HG03066 (cell line): ENCODE data around the gene ADCY6.
"Not testable (repeated sequence)": the region's sequence is repeated elsewhere in the genome, so short reads cannot be mapped to it uniquely, and the experiment has no call there.

Experiments
- ATAC-seq: cut with Tn5 transposase; IDR thresholded peaks from one replicate; pipeline ENCODE4 v1.9.1; 2021; ENCODE audit warnings: low read depth; ENCODE audit not compliant: unreplicated experiment

The ADCY6 gene

DNA sequence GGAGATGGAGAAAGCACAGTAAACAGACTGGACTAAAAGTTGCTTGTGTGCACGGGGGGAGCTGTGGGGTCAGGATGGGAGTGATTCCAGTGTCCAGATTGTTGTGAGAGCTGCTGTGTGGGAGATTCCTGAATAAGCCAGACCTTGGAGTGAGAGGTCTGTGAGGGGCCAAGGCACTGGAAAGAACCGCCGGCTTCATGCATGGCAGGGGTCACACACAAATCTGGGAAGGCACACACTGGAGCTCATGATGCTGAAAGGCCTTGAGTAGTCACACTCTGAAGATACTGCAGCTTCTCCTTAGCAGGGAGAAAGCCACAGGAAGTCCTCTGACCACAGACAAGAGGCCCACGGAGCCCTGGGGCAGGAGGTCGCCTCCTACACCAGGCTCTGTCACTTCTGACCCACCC, 23.1 kb downstream of the ADCY6 start:
- peak; percentile 75 for ATAC-seq

DNA sequence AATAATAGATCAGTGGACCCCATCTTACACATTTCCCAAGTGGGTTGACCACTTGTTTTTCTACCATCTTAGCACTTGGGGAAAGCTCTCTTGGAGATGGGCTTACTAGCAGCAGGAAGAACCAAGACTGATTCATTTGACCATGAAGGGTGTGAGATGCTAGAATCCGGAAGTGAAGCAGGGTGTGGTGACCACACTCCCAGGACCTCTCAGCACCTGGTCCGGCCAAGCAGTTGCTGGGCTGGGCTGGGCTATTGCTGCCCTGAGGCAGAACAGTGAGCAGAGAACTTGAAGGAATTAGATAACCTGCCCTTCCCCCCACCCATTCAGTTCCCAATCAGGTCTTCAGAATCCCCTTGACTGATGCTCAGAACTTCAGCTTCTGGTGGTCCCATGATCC, 24.4 kb downstream of the ADCY6 start:
- ATAC-seq = no peak

DNA sequence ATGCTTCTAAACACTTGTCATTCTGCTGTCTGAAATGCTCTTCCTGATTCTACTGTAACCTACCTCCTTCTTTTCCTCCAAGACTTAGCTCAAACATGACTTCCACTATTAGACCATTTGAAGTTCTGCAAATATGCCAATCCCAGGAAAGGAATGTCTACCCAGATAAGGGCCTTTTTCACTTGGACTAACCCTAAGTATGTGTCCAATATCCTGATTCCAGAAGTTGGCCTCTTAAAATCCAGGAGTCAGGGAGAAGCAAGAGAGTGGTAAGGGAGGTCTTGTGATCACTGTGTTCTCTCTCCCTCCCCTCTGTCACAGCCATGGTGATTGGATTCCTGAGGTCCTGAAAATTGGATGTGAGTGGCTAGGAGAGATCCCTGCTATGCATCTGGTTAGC, 30.2 kb downstream of the ADCY6 start:
- no peak for ATAC-seq

DNA sequence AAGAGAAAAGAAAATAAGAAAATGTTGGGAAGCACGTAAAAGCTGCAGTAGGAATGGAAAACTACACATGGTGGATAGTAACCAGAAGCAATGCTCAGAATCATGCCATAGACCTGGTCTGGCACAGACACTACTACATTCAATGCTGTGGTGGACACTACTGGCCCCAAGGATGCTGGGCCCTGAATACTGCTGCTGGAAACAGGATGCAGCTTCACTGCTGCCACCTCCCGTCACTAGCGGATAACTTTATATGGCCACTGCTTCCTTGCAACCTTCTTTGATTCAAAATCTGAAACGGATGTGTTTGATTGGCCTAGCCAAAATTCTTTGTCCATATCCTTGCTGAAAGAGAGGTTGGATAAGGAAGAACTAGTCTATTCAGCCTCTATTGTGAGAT, 30.7 kb downstream of the ADCY6 start:
- ATAC-seq = no peak

DNA sequence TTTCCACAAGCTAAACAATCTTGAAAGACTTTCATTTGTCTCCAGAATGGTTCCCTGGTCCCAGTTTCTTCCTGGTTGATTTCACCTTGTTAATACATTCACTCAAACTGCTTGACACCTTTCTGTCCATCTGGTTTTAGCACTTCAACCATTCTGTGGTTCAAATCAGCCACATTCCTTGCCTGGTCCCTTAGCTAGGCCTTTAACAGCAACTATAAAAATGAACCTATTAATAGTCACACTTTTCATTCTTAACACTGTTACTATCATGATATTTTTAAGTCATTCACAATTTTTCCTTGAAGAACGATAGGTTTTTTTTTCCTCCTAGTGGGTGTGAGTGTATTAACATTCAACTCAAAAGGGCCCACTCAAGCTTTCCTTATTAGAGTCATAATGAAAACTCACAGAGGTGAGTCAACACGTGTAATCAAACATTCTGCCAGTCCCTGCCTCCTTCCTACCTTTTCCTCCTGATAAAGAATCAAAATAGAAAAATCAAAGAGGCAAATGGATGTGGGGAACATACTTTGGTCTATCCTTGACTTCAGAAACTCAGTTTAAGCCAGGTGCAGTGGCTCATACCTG, 38.0 kb downstream of the ADCY6 start:
- ATAC-seq = no peak

DNA sequence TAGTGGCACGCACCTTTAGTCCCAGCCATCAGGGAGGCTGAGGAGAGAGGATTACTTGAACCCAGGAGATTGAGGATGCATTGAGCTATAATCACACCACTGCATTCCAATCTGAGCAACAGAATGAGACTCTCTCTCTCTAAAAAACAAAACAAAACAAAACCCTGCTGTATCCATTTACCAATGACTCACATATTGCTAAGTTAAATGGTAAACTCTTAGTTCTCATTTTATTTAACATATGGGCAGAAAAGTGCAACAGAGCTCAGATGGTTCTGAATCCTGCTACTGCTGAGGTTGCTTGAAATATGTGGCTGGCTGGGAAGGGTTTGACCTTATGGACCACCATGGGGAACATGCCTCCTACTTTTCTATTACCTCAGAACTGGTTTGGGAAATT, 38.7 kb downstream of the ADCY6 start:
- ATAC-seq = no peak

DNA sequence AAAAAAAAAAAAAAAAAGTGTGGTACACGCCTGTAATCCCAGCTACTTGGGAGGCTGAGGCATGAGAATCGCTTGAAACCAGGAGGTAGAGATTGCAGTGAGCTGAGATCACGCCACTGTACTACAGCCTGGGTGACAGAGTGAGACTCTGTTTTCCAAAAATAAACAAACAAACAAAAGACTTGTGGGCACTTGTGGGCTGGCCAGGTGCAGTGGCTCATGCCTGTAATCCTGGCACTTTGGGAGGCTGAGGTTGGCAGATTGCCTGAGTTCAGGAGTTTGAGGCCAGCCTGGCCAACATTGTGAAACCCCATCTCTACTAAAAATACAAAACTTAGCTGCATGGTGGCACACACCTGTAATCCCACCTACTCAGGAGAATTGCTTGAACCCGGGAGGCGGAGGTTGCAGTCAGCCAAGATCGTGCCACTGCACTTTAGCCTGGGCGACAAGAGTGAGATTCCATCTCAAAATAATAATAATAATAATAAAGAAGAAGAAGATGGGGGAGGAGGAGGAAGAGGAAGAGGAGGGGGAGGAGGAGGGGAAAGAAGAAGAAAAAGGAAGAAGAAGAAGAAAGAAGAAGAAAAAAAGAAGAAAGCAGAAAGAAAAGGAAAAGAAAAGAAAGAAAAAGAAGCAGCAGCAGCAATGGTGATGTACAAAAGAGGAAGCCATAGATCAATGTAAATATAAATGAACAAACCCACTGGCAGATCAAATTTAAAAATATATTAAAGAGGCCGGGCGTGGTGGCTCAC, 44.5 kb downstream of the ADCY6 start:
- no peak for ATAC-seq

DNA sequence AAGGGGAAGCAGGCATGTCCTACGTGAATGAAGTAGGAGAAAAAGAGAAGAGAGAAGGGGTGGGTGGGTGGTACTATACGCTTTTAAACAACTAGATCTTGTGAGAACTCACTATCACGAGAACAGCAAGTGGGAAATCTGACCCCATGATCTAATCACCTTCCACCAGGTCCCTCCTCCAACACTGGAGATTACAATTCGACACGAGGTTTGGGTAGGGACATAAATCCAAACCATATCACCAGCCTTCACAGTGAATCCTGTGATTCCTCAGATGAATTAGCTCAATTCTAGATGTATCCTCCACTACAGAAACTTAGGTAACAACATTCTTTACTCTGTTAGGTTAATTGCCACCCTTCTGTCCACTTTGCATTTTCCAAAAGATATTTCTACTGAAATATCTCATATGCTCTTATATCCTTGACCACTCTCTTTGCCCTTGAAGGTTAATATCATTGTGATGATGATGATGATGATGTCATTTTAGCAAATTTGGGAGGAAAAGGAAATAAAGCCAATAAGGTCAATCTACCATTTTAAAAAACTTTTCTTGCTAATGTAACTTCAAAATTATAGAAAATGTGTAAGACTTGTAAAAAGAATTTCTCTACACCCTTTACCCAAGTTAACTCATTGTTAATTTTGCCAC, 49.1 kb downstream of the ADCY6 start:
- no peak for ATAC-seq

DNA sequence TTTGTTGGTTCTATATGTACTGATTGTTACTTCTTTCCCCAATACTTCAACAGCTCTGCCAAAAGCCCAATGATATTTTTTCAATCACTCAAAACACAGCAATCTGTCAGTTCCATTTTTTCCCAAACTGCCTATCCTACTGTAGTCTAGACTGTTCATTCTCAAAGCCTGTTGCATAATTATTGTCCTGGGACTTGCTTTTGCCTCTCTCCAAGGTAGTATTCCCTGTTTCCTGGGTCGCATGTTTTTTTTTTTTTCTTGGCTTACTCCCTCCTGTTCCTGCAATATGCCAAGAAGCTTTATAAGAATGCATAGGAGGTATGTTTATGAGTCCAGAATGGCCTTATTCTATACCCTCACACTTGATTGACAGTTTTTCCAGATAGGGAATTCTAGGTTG, 52.4 kb downstream of the ADCY6 start:
- no peak for ATAC-seq

DNA sequence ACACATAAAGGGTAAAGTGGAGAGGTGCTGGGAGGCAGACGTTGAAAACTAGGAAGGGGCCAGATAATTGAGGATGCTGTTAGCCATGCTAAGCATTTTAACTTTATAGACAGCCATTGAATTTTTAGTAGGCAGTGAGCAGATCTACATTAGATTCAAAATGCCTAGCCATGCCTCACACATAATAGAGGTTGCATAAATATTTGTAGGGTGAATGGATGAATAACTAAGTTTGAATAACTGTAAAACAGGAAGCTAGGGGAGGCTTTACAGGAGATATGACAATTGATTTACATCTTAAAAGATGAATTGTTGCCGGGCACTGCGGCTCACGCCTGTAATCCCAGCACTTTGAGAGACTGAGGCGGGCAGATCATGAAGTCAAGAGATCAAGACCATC, 60.1 kb downstream of the ADCY6 start:
- ATAC-seq = no peak

DNA sequence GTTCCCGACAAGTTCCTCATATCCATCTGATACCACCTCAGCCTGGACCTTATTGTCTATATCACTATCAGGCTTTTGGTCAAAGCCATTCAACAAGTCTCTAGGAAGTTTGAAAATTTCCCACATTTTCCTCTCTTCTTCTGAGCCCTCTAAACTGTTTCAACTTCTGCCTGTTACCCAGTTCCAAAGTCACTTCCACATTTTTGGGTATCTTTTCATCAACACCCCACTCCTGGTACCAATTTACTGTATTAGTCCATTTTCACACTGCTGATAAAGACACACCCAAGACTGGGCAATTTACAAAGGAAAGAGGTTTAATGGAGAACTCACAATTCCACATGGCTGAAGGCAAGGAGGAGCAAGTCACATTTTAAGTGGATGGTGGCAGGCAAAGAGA, 68.2 kb downstream of the ADCY6 start:
- not testable (repeated sequence) for ATAC-seq

DNA sequence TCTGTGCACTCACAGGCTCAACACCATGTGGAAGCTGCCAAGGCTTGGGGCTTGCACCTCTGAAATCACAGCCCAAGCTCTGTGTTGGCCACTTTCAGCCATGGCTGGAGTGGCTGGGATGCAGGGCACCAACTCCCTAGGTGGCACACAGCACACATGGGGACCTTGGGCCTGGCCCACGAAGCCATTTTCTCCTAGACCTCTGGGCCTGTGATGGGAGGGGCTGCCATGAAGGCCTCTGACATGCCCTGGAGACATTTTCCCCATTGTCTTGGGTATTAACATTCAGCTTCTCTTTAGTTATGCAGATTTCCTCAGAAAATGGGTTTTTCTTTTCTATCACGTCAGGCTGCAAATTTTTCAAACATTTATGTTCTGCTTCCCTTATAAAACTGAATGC, 68.7 kb downstream of the ADCY6 start:
- not testable (repeated sequence) for ATAC-seq

DNA sequence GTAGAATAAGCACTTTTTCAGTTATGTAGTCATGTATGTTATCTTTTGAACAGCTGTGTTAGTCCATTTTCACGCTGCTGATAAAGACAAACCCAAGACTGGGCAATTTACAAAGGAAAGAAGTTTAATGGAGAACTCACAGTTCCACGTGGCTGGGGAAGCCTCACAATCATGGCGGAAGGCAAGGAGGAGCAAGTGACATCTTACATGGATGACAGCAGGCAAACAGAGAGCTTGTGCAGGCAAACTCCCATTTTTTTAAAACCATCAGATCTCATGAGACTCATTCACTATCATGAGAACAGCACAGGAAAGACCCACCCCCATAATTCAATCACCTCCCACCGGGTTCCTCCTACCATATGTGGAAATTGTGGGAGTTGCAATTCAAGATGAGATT, 69.9 kb downstream of the ADCY6 start:
- ATAC-seq = not testable (repeated sequence)

DNA sequence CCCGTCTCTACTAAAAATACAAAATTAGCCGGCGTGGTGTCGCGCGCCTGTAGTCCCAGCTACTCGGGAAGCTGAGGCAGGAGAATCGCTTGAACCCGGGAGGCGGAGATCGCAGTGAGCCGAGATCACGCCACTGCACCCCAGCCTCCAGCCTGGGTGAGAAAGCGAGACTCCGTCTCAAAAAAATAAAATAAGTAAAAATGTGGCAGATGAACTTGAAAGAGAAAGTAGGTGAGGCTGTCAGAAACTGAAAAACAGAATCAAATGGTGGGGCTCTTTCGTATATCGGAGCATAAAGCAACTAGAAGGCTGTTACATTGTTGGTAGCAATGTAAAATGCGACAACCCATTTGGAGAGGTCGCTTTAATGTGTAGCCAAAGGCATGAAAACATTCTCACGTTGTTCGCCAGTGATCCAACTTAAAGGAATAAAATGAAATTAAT, 71.6 kb downstream of the ADCY6 start:
- peak; percentile 1 for ATAC-seq

DNA sequence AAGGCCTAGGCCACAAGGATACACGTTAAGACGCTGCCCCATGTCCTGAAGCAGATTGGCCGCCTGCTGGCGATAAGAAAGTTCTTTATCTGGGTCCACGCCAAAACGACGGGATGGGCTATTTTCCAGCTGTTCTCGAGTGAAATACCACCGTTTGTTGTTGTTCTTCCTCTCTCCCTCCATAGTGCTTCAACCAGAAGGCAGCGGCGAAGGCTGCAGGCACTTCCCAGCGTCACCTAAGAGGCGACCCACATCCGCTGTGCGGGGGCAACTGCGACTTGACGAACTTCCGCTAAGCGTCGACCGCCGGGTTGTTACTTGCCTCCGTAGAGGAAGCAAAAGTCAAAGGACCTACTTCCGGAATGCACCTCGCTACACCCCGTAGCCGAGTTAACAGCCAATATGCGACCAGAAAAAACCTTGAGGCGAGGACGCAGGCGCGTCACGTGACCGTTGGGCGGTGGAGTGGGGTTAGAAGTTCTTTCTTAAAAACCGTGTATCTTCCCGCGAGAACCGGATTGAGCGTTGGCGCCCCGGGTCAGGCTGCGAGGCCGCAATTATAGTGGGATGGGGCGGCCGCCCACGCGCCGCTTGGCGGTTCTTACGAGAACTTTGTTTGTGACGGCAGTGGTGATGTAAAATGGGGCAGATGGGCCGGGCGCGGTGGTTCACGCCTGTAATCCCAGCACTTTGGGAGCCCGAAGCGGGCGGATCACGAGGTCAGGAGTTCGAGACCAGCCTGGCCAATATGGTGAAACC, 72.2 kb downstream of the ADCY6 start, which contains the start of gene CCNT1:
Gene CCNT1, minus strand, starts transcription at position 215 of the 759 bp plus-strand sequence. Its CDS starts 32 bp downstream, at position 183.
- peak; percentile 96 for ATAC-seq
